GM19035 (cell line): ENCODE data around the gene PARD6G.
"Not testable (repeated sequence)": the region's sequence is repeated elsewhere in the genome, so short reads cannot be mapped to it uniquely, and the experiment has no call there.

Experiments
- ATAC-seq: cut with Tn5 transposase; IDR thresholded peaks from one replicate; pipeline ENCODE4 v1.9.1; 2021; ENCODE audit not compliant: unreplicated experiment

Gene PARD6G

DNA sequence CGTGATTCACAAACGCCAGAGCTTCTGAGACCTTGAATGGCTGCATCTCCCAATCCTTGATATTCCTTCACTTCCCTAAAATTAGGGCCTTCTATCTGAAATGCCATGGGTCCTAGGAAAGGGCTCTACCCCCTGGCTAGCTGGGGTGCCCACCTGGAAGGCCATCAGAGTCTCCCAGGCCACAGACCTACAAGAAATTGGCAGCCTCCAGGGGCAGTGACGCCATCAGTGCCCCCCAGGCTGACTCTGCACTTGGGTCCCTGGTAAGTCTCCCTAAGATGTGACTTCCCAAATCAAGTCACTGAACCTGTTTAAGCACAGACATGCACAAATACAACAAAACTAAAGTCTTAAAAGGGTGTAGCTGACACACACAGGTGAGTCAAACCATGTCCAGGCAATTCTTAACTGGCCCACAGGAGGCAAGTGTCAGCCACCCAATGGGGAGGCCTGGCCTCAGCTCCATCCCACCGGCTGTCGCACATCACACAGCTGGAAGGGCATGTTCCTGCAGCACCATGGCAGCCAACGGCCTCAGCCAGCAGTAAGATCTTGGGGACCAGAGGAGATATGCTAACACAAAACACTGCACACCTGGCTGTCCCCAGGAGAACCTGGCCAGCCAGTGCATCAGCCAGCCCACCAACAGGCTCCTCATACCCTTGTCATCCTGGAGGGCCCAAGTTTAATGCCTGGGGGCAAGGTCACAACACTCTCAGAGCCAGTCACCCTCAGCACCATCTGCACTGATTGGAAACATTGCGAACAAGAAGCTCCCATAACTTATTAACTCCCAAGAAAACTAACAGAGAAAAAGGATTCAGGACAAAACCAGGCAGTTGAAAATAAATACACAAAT, 5.2 kb downstream of the PARD6G start:
- ATAC-seq = no peak

DNA sequence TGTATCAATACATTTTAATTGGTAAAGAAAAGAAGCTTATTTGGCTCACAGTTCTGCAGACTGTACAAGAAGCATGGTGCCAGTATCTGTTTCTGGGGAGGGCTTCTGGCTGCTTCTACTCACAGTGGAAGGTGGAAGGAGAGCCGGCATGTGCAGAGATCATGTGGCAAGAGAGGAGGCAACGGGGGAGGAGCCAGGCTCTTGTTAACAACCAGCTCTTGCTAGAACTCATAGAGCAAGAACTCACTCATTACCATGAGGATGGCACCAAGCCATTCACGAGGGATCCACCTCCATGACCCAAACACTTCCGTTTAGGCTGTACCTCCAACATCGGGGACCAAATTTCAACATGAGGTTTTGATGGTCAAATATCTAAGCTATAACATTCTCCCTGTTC, 7.5 kb downstream of the PARD6G start:
- no peak for ATAC-seq

GRCh38 chr18:80238651-80239260, 8.6 kb downstream of the PARD6G start:
- no peak for ATAC-seq

- not testable (repeated sequence) for ATAC-seq
These were observed 9.8 kb downstream of the PARD6G start for GRCh38 chr18:80237519-80237918.

DNA sequence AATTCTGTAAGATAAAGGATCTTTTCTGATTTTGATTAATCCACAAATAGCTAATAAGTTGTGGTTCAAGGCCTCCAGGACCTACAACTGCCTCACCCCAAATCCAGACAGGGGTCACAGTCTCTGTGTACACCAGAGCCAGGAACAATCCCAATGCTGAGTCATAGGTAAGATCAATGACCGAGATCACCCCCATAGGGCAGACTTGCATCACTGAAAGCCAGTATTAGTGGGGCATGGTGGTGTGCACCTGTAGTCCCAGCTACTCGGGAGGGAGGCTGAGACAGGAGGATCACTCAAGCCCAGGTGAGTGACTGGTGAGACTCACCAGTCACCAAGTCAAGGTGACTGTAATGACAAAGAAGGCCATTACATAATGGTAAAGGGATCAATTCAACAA, 12.9 kb downstream of the PARD6G start:
- ATAC-seq = no peak

DNA sequence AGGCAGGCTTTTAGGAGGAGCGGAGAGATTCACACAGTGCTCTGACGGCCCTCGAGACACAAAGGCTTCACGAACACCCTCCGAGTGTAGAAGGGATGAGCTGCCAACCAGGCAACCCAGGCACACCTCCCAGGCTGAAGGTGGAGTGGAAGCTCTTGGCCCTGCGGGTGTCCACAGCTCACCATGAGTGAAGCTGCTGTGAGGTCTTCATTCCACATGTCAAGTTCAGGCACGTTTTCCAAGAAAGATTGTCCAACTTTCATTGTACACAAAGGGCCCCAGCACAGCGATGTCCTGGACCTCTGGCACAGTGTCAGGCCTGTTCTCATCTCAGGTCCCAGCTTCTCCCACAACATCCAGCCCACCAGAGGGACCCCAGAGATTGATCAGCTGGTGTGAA, 13.4 kb downstream of the PARD6G start:
- ATAC-seq = no peak

- ATAC-seq = no peak
These were observed 14.0 kb downstream of the PARD6G start for GRCh38 chr18:80233201-80233835.

GRCh38 chr18:80232710-80233109, 14.6 kb downstream of the PARD6G start:
- ATAC-seq = no peak

DNA sequence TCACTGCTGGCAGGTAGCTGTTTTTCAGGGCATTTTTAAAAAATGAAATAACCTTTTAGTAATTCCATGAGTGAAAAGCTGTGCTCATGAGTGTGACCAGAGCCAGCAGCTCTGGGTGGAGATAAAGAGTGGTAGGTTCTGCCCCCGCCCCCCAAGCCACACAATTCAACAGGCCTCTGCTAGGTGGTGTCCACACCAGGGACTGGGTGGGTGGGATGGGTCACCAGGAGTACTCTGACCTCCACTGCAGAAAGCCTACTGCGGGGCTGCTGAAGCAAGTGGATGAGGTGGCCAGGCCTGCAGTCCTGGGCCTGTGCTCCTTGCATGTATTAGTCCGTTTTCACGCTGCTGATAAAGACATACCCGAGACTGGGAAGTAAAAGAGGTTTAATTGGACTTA, 15.3 kb downstream of the PARD6G start:
- ATAC-seq = no peak

DNA sequence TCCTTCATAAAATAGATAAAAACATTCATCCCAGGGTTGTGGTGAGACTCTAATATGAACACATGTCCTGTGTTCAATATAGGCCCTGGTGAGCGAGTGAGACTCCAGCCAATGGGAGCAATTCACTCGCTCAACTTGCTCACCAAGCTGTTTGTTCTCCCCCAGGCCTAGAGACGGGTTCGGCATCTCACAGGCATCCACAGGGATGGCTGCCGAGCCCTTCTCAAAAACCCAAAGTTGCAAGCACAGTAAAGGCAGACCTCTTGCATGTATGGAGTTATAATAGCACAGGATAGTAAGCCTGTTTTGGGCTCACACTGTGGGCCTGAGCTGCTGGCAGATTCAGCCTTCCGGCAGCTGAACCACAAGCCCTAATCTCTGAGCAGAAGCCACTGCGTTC, 15.7 kb downstream of the PARD6G start:
- ATAC-seq = no peak

- no peak for ATAC-seq
These were observed 16.2 kb downstream of the PARD6G start for GRCh38 chr18:80231151-80231550.

DNA sequence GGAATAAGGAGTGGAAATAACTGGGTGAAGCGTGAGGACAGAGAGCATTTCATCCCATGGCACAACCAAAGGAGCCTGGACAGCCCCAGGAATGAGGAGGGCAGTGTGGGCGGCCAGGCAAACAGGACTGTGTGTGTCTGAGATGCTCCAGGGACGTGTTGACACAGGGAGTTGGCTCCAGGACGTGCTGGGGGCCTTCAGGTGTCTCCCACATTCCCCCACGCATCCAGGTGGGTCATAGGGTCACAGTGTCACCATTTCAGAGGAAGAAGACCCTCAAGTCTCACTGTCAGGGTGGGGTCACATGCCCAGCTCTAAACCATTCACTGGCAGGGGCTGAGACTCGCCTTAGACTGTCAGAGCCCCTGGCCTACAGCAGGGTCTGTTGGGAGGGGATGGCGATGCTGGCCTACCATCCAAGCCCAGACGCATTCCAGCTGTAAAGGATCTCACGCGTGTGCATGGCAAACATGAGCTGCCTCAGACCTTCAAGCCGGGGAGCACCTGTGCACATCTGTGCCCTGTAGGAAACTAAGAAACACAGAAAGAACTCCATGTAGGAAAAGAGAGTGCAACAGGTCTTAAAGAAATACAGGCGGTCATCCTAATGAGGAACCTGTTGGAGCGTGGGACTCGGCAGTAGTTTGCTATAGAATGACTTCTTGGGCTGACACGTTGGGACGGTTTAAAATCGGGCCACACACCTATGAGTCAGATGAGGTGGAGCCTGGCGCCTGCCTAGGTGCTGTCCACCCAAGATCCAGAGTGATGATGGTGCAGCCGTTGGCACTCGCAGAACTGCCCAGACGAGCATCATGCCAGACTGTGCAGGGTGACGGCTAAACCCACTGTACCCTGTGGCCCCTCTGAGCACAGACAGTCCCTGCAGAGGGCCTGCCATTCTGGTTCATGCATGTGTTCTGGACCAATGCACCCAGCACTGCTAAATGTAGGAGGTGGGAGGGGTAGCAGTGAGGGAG, 17.3 kb downstream of the PARD6G start:
- ATAC-seq = no peak

GRCh38 chr18:80229363-80229762, 18.0 kb downstream of the PARD6G start:
- ATAC-seq = no peak

DNA sequence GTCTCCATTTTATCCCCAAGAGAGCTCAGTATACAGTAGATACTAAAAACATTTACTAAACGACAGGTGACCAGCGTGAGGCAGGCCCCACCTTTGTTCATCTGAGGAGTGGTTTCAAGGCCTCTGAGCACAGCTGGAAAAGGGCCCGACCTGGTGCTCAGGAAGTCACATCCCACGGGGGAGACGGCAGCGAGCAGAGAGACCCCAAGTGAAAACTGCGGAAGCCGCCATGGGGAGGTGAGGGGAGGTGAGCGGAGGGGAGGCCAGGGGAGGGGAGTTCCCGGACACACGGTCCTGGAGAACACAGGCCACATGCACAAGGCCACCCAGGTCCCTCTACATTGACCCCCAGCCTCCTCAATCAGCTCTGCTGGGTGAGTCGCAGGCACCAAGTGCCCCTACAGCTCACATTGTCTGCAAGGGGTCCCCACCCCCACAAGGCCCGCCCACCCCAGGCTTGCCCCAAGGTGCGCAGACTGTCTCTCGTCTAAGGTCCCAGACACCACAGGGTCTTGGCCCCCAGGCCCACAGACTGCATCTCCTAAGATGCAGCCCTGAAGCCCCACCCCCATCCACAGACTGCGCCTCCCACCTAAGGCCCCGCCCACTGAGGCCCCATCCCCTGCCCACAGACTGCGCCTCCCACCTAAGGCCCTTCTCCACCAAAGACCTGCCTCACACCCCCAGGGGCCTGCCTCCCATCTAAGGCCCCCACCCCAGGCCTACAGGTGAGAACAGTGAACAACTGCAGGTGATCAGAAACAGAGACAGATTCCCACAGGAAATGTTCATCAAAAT, 19.1 kb downstream of the PARD6G start:
- no peak for ATAC-seq

DNA sequence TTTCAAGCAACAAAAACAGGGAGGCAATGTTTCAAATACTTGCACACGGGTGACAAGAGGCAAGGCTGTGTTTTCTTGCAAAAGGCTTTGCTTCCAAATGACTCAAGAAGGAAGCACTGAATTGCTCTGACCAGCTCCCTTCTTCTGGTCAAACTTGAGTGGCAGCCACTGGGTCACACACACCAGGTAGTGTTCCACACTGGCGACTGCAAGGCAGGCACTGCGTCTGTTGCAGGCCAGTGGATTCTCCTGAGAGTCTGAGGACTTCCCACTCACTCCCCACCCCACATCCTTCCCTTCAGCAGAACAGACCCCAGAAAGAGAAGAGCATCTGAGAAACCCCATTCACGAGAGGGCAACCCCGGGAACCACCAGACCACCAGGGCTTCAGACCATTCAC, 19.8 kb downstream of the PARD6G start:
- ATAC-seq = no peak

- ATAC-seq = no peak
These were observed 21.6 kb downstream of the PARD6G start for GRCh38 chr18:80225685-80226084.

GRCh38 chr18:80223581-80224148, 23.6 kb downstream of the PARD6G start:
- ATAC-seq = no peak

GRCh38 chr18:80219488-80219887, 27.8 kb downstream of the PARD6G start:
- ATAC-seq = not testable (repeated sequence)

DNA sequence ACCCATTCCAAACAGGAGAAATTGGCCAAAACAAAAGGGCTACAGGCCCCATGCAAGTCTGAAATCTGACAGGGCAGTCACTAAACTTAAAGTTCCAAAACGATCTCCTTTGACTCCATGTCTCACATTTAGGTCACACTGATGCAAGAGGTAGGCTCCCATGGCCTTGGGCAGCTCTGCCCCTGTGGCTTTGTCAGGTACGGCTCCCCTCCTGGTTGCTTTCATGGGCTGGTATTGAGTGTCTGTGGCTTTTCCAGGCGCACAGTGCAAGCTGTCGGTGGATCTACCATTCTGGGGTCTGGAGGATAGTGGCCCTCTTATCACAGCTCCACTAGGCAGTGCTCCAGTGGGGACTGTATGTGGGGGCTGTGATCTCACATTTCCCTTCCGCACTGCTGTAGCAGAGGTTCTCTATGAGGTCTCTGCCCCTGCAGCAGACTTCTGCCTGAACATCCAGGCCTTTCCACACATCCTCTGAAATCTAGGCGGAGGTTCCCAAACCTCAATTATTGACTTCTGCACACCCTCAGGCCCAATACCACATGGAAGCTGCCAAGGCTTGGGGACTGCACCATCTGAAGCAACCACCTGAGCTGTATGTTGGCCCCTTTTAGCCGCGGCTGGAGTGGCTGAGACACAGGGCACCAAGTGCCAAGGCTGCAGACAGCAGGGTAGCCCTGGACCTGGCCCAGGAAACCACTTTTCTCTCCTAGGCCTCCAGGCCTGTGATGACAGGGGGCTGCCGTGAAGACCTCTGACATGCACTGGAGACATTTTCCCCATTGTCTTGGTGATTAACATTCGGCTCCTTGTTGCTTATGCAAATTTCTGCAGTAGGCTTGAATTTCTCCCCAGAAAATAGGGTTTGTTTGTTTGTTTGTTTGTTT, 28.7 kb downstream of the PARD6G start:
- ATAC-seq = no peak
